Tibial artery (tissue), 4 donors: ENCODE measurements around the gene ITPKC.

Source experiments
- DNase-seq, 2 donors: peaks; one replicate each; pipeline ENCODE4 v3.0.0-alpha.2; 2019
- H3K27ac ChIP-seq, 2 donors: fragments of 200-600 bp; sonication (generic) in 1 of 2; 1 replicate in 1 of 2; 2 replicates in 1 of 2; pipeline ENCODE4 v1.5.1; 2018 to 2019; ENCODE audit warnings: mild to moderate bottlenecking in 1 of 2
- H3K27me3 ChIP-seq, 2 donors: fragments of 200-600 bp; sonication (generic) in 1 of 2; one replicate each; pipeline versions ENCODE4 v1.5.1 to v1.6.0; 2016 to 2019
- H3K36me3 ChIP-seq, 3 donors: fragments of 200-600 bp; sonication (generic) in 2 of 3; one replicate each; pipeline ENCODE4 v1.5.1; 2016 to 2019; ENCODE audit warnings: mild to moderate bottlenecking in 2 of 3
- H3K4me1 ChIP-seq, 4 donors: fragments of 200-600 bp; sonication (generic) in 2 of 4; 1 replicate in 3 of 4; 2 replicates in 1 of 4; pipeline ENCODE4 v1.5.1; 2016 to 2019
- H3K4me3 ChIP-seq, 2 donors: fragments of 200-600 bp; sonication (generic) in 1 of 2; 1 replicate in 1 of 2; 2 replicates in 1 of 2; pipeline ENCODE4 v1.5.1; 2018 to 2019; ENCODE audit warnings: mild to moderate bottlenecking in 2 of 2
- H3K9me3 ChIP-seq, 3 donors: fragments of 200-600 bp; sonication (generic) in 1 of 3; one replicate each; pipeline ENCODE4 v1.5.1; 2016 to 2019
- CTCF ChIP-seq, 2 experiments: fragments of 200-600 bp in 1 of 2; fragments of 450-650 bp in 1 of 2; IDR thresholded peaks; one replicate each; pipeline ENCODE4 v1.5.1; 2017 to 2019; ENCODE audit warnings: antibody characterized with exemption in 2 of 2, mild to moderate bottlenecking in 1 of 2, moderate library complexity in 1 of 2
- intact Hi-C: fragments of 100-400 bp; cut with DNase I; formaldehyde crosslinking; loops from one replicate; pipeline ENCODE4 v1.15.0; 2023; ENCODE audit warnings: low total_unique reads

The ITPKC gene

GRCh38 chr19:40756502-40757110 lies 39.7 kb downstream of the ITPKC start:
- no peak for TF ChIP-seq CTCF (IDR thresholded peaks at IDR 0.05)
- Histone ChIP-seq H3K27ac (no peak overlapping the region), H3K27me3 (no peaks in the 10 kb centered on the region), H3K4me1 (peaks cover 0 to 50% (median 39%) of the 10 kb centered on the region in 4 donors), H3K4me3 (no peak overlapping the region), H3K36me3 (peaks cover 51 to 71% (median 62%) of the 10 kb centered on the region in 3 donors), H3K9me3 (no peaks in the 10 kb centered on the region)
- intact Hi-C loops = loop anchor here (10.0 kb wide), 1 partner anchor 48 kb away; no protein-coding TSS in a partner anchor
- no peak for DNase-seq

GRCh38 chr19:40758491-40758890 lies 41.6 kb downstream of the ITPKC start:
- Histone ChIP-seq H3K27me3 (no peaks in the 10 kb centered on the region), H3K4me3 (no peak overlapping the region), H3K27ac (no peak overlapping the region), H3K4me1 (peaks cover 0 to 36% (median 26%) of the 10 kb centered on the region in 4 donors), H3K9me3 (no peaks in the 10 kb centered on the region), H3K36me3 (peaks cover 70 to 90% (median 81%) of the 10 kb centered on the region in 3 donors)
- no peak for DNase-seq
- TF ChIP-seq CTCF (IDR thresholded peaks at IDR 0.05) = no peak
- intact Hi-C loops = loop anchor here (10.0 kb wide), 1 partner anchor 46 kb away; no protein-coding TSS in a partner anchor

- peaks cover 78 to 95% (median 90%) of the 10 kb centered on the region in 3 donors for H3K36me3 ChIP-seq
- no peak for TF ChIP-seq CTCF (IDR thresholded peaks at IDR 0.05)
- no peak for DNase-seq
- peaks cover 0 to 28% (median 19%) of the 10 kb centered on the region in 4 donors for H3K4me1 ChIP-seq
- H3K4me3 ChIP-seq = no peak overlapping the region
- intact Hi-C loops = loop anchor here (10.0 kb wide), 1 partner anchor 45 kb away; no protein-coding TSS in a partner anchor
- H3K9me3 ChIP-seq = no peaks in the 10 kb centered on the region
- no peaks in the 10 kb centered on the region for H3K27me3 ChIP-seq
- no peak overlapping the region for H3K27ac ChIP-seq
Measured at GRCh38 chr19:40759352-40759751, 42.4 kb downstream of the ITPKC start.

GRCh38 chr19:40762754-40763470 lies 46.0 kb downstream of the ITPKC start:
- Histone ChIP-seq H3K27me3 (no peaks in the 10 kb centered on the region), H3K4me3 (no peak overlapping the region), H3K4me1 (no peaks in the 10 kb centered on the region), H3K36me3 (peaks cover 90 to 100% (median 95%) of the 10 kb centered on the region in 3 donors), H3K9me3 (no peaks in the 10 kb centered on the region), H3K27ac (no peak overlapping the region)
- TF ChIP-seq CTCF (IDR thresholded peaks at IDR 0.05) = no peak
- no peak for DNase-seq
- intact Hi-C loops = no loop called here

- intact Hi-C loops = no loop called here
- H3K27ac ChIP-seq = no peak overlapping the region
Measured at GRCh38 chr19:40763526-40763925, 46.6 kb downstream of the ITPKC start.

More at GRCh38 chr19:40763526-40763925, 46.6 kb downstream of the ITPKC start:
- Histone ChIP-seq H3K9me3 (no peaks in the 10 kb centered on the region), H3K36me3 (peaks cover 84 to 100% (median 89%) of the 10 kb centered on the region in 3 donors), H3K4me3 (no peak overlapping the region), H3K4me1 (no peaks in the 10 kb centered on the region), H3K27me3 (no peaks in the 10 kb centered on the region)
- DNase-seq = no peak
- no peak for TF ChIP-seq CTCF (IDR thresholded peaks at IDR 0.05)
